WTC11 (cell line): ENCODE data around the gene ELOVL1.

Experiments
- CREM ChIP-seq: sonication (generic); formaldehyde crosslinking; IDR thresholded peaks from 2 replicates; pipeline ENCODE4 v1.8.1; 2022; ENCODE audit warnings: mild to moderate bottlenecking, missing genetic modification reagents, moderate library complexity
- CTCF ChIP-seq: fragments of 200-600 bp; IDR thresholded peaks from 2 replicates; pipeline ENCODE4 v1.8.0; 2022; ENCODE audit warnings: antibody characterized with exemption
- E2F4 ChIP-seq: sonication (generic); formaldehyde crosslinking; IDR thresholded peaks from 2 replicates; pipeline ENCODE4 v1.8.1; 2022; ENCODE audit warnings: low read depth, mild to moderate bottlenecking, moderate library complexity, missing genetic modification reagents, borderline replicate concordance
- ZNF416 ChIP-seq: fragments of 250-450 bp; sonication (Bioruptor Pico); IDR thresholded peaks from 2 replicates; pipeline ENCODE4 v1.9.0; 2021; ENCODE audit warnings: mild to moderate bottlenecking, inconsistent platforms

GRCh38 chr1:43405219-43405875, 37.5 kb upstream of the ELOVL1 start:
- no peak for TF ChIP-seq ZNF416 (CRISPR knock-in tag)
- TF ChIP-seq CREM (CRISPR knock-in tag), result no peak
- no peak for TF ChIP-seq CTCF
- TF ChIP-seq E2F4 (CRISPR knock-in tag), result no peak
